T-cell (primary cell): Measurements from ENCODE around the gene SPECC1. TPM values are rescaled to one million over a fixed set of nuclear protein-coding genes. Genes with fewer than 3 reads are reported as not detected.
"Not testable (repeated sequence)": the region's sequence is repeated elsewhere in the genome, so short reads cannot be mapped to it uniquely, and the experiment has no call there.

Experiments used
- ATAC-seq, 4 experiments: fragments of 200-7000 bp in 3 of 4; fragments of 150-1000 bp in 1 of 4; cut with Tn5 transposase; replicated peaks in 1 of 4; 1 replicate in 3 of 4; 2 replicates in 1 of 4; pipeline ENCODE4 v1.10.0; 2021; ENCODE audit warnings: moderate library complexity in 3 of 4, mild to moderate bottlenecking in 2 of 4, moderate number of reproducible peaks in 1 of 4
- CTCF ChIA-PET, 2 donors: fragments of 300-600 bp; sonication (Branson Sonifier 250); formaldehyde crosslinking; loops; one replicate each; lab custom pipeline; 2022; ENCODE audit warnings: antibody characterized with exemption in 2 of 2; lab: Charles Lee
- POLR2A ChIA-PET, 2 donors: fragments of 300-600 bp; sonication (Branson Sonifier 250); formaldehyde crosslinking; loops; one replicate each; lab custom pipeline; 2022; ENCODE audit warnings: antibody characterized with exemption in 2 of 2; lab: Charles Lee
- DNase-seq, 35 experiments: peaks; one replicate each; pipeline versions ENCODE4 v3.0.0 to v3.0.0-alpha.2; 2013 to 2023
- H3K27ac ChIP-seq: one replicate; pipeline ENCODE4 v1.5.1; 2013; ENCODE audit warnings: low read length
- H3K27me3 ChIP-seq, 2 experiments: replicated peaks in 1 of 2; 1 replicate in 1 of 2; 2 replicates in 1 of 2; pipeline versions ENCODE4 v1.6.1 to v1.7.0; 2013; ENCODE audit warnings: low read length in 1 of 2, mixed read lengths in 1 of 2; ENCODE audit not compliant: control insufficient read depth in 2 of 2, insufficient read depth in 2 of 2; ENCODE audit errors: extremely low read depth in 1 of 2
- H3K36me3 ChIP-seq, 2 donors: 1 replicate in 1 of 2; 2 replicates in 1 of 2; pipeline versions ENCODE4 v1.6.1 to v1.7.0; 2013; ENCODE audit warnings: low read length in 1 of 2; ENCODE audit not compliant: control insufficient read depth in 2 of 2, insufficient read depth in 1 of 2; ENCODE audit errors: extremely low read depth in 1 of 2
- H3K4me1 ChIP-seq, 2 experiments: 1 replicate in 1 of 2; 2 replicates in 1 of 2; pipeline versions ENCODE4 v1.6.1 to v1.7.0; 2013; ENCODE audit warnings: low read length in 2 of 2, mixed read lengths in 1 of 2; ENCODE audit not compliant: insufficient read depth in 2 of 2, control insufficient read depth in 1 of 2; ENCODE audit errors: extremely low read depth in 1 of 2
- H3K4me3 ChIP-seq, 2 donors: 1 replicate in 1 of 2; 2 replicates in 1 of 2; pipeline versions ENCODE4 v1.5.1 to v1.7.0; 2013; ENCODE audit warnings: mild to moderate bottlenecking in 2 of 2, low read length in 1 of 2, moderate library complexity in 1 of 2; ENCODE audit not compliant: control insufficient read depth in 1 of 2; ENCODE audit errors: extremely low read depth in 1 of 2
- H3K9me3 ChIP-seq: 2 replicates; pipeline ENCODE4 v1.7.0; 2013
- H3K27ac Mint-ChIP-seq, 2 donors: one replicate each; pipeline ENCODE4 v1.8.0; 2020 to 2021; ENCODE audit warnings: mild to moderate bottlenecking in 2 of 2, mixed read lengths in 2 of 2
- H3K27me3 Mint-ChIP-seq, 2 donors: one replicate each; pipeline ENCODE4 v1.8.0; 2021 to 2022; ENCODE audit warnings: mixed read lengths in 2 of 2
- H3K36me3 Mint-ChIP-seq: one replicate; pipeline ENCODE4 v1.8.0; 2021; ENCODE audit warnings: mixed read lengths
- H3K4me1 Mint-ChIP-seq, 3 donors: one replicate each; pipeline ENCODE4 v1.8.0; 2020 to 2022; ENCODE audit warnings: mixed read lengths in 3 of 3, mild to moderate bottlenecking in 1 of 3
- H3K4me3 Mint-ChIP-seq, 3 donors: one replicate each; pipeline ENCODE4 v1.8.0; 2020 to 2022; ENCODE audit warnings: mild to moderate bottlenecking in 3 of 3, mixed read lengths in 3 of 3, moderate library complexity in 3 of 3
- H3K9me3 Mint-ChIP-seq, 3 donors: one replicate each; pipeline ENCODE4 v1.8.0; 2020 to 2022; ENCODE audit warnings: mixed read lengths in 3 of 3
- WGBS: methylation state at CpG from one replicate; pipeline ENCODE4 v1.1.5; 2013; ENCODE audit warnings: missing lambda C conversion rate; ENCODE audit not compliant: insufficient coverage; 5-methylcytosine and 5-hydroxymethylcytosine counted together
- total RNA-seq, 35 experiments: library from RNA in 6 of 35; stranded (reverse) in 6 of 35; fragments of 120-200 nt in 1 of 35; gene quantifications; one replicate each; pipeline versions ENCODE4 v1.2.1 to v1.2.4 and lab custom pipeline; 2013 to 2026

The SPECC1 gene
- total RNA-seq, 5 donors from 2014 or later (not counting 1 experiment from before 2014, with no cell fraction given) = 3.9 to 12.9 (median 6.0) TPM

DNA sequence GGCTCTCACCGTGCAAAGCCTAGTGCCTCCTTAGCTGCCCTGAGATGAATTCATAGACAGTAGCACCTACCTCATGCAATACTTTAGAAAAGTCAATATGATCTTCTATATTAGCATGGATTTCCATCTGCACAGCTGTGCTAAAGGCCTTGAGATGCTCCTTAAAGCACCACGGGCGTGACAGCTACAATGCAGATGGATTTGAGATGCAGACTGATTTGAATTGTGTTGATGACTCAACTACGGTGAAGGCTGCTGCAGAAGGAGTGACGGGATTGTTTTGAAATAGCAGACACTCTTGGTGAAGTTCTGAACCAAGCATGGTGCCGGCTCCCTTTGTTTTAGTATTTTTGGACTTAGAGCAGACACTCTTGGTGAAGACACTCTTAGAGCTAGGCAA lies 88.2 kb downstream of the SPECC1 start:
- H3K4me3 Mint-ChIP-seq = no peak overlapping the region
- Histone ChIP-seq H3K4me1 (no peaks in the 10 kb centered on the region), H3K27me3 (no peaks in the 10 kb centered on the region), H3K4me3 (no peak overlapping the region), H3K27ac (no peak overlapping the region), H3K36me3 (no peaks in the 10 kb centered on the region), H3K9me3 (no peaks in the 10 kb centered on the region)
- POLR2A ChIA-PET = no interaction called here
- DNase-seq (no peak), ATAC-seq (no peak)
- no peaks in the 10 kb centered on the region for H3K9me3 Mint-ChIP-seq
- 83% methylated on average over 6 of the region's 6 CpGs for WGBS
- H3K36me3 Mint-ChIP-seq = peaks cover 10% of the 10 kb centered on the region
- CTCF ChIA-PET = no interaction called here
- H3K27ac Mint-ChIP-seq = no peak overlapping the region
- H3K4me1 Mint-ChIP-seq = no peaks in the 10 kb centered on the region
- H3K27me3 Mint-ChIP-seq = no peaks in the 10 kb centered on the region

DNA sequence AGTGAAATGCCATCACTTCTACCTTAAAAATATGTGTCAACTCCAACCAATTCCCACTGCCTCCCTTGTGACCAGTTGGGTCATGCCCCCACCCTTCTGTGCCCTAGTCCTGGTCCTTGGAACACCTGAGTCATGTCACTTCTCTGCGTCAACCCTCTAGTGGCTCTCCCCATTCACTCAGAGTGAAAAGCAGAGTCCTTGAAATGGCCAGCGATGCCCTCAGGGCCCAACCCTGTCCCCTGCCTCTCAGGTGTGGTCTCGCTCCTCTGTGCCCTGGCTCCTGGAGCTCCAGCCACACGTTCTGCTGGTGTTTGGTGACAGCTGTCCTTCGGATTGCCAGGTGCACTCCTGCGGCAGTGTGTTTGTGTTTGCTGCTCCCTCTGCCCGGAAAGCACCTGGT lies 89.2 kb downstream of the SPECC1 start:
- Mint-ChIP-seq H3K4me1 (no peaks in the 10 kb centered on the region), H3K27ac (no peak overlapping the region), H3K27me3 (no peaks in the 10 kb centered on the region), H3K36me3 (peaks cover 10% of the 10 kb centered on the region), H3K9me3 (no peaks in the 10 kb centered on the region), H3K4me3 (no peak overlapping the region)
- CTCF ChIA-PET = no interaction called here
- 78% methylated on average over 7 of the region's 7 CpGs for WGBS
- H3K36me3 ChIP-seq = no peaks in the 10 kb centered on the region
- no peak for DNase-seq
- H3K9me3 ChIP-seq = no peaks in the 10 kb centered on the region
- H3K4me3 ChIP-seq = no peak overlapping the region
- no peaks in the 10 kb centered on the region for H3K4me1 ChIP-seq
- POLR2A ChIA-PET = no interaction called here
- no peak for ATAC-seq
- H3K27me3 ChIP-seq = no peaks in the 10 kb centered on the region
- no peak overlapping the region for H3K27ac ChIP-seq

DNA sequence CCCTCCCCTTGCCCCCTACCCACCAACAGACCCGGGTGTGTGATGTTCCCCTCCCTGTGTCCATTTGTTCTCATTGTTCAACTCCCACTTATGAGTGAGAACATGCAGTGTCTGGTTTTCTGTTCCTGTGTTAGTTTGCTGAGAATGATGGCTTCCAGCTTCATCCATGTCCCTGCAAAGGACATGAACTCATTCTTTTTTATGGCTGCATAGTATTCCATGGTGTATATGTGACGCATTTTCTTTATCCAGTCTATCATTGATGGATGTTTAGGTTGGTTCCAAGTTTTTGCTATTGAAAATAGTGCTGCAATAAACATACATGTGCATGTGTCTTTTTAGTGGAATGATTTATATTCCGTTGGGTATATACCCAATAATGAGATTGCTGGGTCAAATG lies 91.6 kb downstream of the SPECC1 start:
- H3K27me3 ChIP-seq, H3K27me3 Mint-ChIP-seq, H3K4me3 ChIP-seq, H3K4me3 Mint-ChIP-seq, H3K9me3 Mint-ChIP-seq, DNase-seq, POLR2A ChIA-PET, H3K36me3 ChIP-seq, H3K27ac Mint-ChIP-seq, ATAC-seq, H3K36me3 Mint-ChIP-seq, H3K27ac ChIP-seq, CTCF ChIA-PET, H3K9me3 ChIP-seq, H3K4me1 Mint-ChIP-seq, H3K4me1 ChIP-seq: not testable (repeated sequence)
- no CpG with 5 or more reads among the region's 3 CpGs for WGBS

DNA sequence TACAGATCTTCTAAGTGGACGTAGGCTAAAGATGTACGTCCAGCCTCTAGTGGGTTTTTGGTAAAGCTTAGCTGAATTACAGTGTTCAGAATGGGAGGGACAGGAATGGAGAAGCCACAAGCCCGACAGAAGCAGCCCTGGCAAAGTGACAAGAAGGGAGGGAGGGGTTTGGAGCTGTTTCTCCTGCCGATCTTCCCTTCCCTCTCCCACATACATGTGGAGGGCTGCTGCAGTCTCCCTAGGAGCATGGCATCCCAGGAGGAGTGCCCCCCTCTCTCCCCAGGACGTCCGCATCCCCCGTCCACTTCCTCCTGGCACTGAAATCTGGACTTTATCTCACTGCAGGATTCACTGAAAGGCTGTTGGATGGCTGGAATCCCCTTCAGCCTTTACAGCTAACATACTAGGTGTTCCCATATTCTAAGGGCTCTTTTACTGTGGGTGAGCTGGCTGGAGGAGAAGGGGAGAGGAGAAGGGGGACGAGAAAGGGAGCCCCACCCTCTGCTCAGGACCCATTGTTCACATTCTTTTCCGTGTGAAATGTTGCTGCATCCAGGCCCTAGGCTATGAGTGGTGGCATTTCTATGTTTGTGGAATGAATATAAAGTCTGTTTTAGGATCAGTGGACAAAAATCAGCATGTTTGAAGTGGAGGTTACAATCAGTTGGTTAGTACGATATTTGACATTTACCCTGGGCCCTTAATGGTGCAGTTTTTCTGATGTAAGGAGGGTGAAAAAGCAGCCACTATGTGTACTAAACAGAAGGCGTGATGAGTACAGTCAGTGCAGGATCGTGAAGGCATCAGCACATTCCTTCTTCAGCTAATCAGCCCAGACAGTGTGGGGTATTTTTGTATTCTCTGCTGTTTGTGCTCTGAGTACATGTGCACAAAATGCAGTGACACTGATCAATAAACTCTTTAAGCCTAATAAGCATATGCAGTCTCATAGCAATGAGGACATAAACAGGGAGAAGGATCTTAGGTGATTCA lies 94.6 kb downstream of the SPECC1 start:
- Mint-ChIP-seq H3K27me3 (peaks cover 1 to 3% of the 10 kb centered on the region in 2 donors), H3K4me3 (no peak overlapping the region), H3K36me3 (peaks cover 1% of the 10 kb centered on the region), H3K4me1 (no peaks in the 10 kb centered on the region), H3K9me3 (no peaks in the 10 kb centered on the region), H3K27ac (no peak overlapping the region)
- Histone ChIP-seq H3K27me3 (no peaks in the 10 kb centered on the region), H3K4me3 (no peak overlapping the region), H3K4me1 (no peaks in the 10 kb centered on the region), H3K36me3 (no peaks in the 10 kb centered on the region), H3K27ac (no peak overlapping the region), H3K9me3 (no peaks in the 10 kb centered on the region)
- POLR2A ChIA-PET = no interaction called here
- ATAC-seq = no peak
- CTCF ChIA-PET = interaction anchor here in 1 of 2 donors (0.6 kb wide), 1 partner anchor 14 kb away, joined by 4 read pairs; no protein-coding TSS in a partner anchor
- no peak for DNase-seq
- WGBS = 85% methylated on average over 6 of the region's 12 CpGs

DNA sequence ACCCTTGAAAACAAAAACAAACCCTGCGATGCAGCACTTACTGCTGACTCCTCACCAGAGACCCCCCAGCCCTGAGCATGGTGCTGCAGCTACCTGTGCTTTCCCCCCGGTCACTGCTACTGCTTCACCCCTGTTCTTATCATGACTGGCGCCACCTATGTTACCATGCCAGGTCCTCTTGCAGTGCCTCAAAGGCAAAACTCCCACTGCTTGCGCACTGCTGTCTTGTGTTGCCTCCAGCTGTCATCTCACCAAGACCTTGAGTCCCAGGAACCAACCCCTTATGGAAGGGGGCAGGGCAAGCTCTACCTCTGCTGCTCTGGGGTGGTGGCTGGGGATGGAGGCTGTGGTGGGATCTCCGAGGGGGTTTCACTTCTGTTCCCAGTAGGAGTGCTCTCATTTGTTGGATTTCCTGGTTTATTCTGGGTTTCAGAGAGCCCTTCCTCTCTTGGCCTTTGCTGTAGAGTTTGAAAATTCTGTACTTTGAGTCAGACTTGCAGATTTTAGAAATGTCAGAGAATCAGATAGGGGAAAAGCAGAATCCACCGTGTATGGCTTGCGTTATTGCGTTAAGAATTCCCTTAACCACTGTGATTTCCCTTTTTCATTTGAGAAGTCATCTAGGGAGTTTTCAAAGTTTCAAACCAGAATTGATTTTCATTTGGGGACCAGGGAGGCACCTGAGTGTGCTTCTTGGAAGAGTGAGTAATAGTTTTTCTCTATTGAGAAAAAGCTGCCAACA lies 96.6 kb downstream of the SPECC1 start:
- no peaks in the 10 kb centered on the region for H3K4me1 Mint-ChIP-seq
- no peak overlapping the region for H3K27ac Mint-ChIP-seq
- POLR2A ChIA-PET = interaction anchor here in 1 of 2 donors (0.5 kb wide), 1 partner anchor 40 kb away, joined by 3 read pairs; no protein-coding TSS in a partner anchor
- H3K4me3 ChIP-seq = no peak overlapping the region
- ATAC-seq (no peak), DNase-seq (no peak)
- H3K4me1 ChIP-seq = no peaks in the 10 kb centered on the region
- no peak overlapping the region for H3K4me3 Mint-ChIP-seq
- CTCF ChIA-PET = no interaction called here
- H3K9me3 ChIP-seq = no peaks in the 10 kb centered on the region
- H3K27me3 ChIP-seq = no peaks in the 10 kb centered on the region
- no peaks in the 10 kb centered on the region for H3K36me3 Mint-ChIP-seq
- no peaks in the 10 kb centered on the region for H3K36me3 ChIP-seq
- WGBS = 92% methylated on average over 3 of the region's 8 CpGs
- H3K27me3 Mint-ChIP-seq = peaks cover 1 to 7% of the 10 kb centered on the region in 2 donors
- no peak overlapping the region for H3K27ac ChIP-seq
- H3K9me3 Mint-ChIP-seq = no peaks in the 10 kb centered on the region

DNA sequence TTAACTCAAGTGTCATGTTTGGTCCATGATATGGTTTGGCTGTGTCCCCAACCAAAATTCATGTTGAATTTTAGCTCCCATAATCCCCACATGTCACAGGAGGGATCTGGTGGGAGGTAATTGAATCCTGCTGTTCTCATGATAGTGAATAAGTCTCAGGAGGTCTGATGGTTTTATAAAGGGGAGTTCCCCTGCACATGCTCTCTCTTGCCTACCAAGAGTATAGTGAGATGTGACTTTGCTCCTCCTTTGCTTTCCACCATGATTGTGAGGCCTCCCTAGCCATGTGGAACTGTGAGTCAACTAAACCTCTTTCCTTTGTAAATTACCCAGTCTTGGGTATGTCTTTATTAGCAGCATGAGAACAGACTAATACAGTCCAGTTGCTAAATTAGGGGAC lies 97.3 kb downstream of the SPECC1 start:
- H3K4me1 Mint-ChIP-seq, H3K27me3 ChIP-seq, H3K4me1 ChIP-seq, DNase-seq, H3K36me3 Mint-ChIP-seq, H3K4me3 ChIP-seq, H3K27me3 Mint-ChIP-seq, POLR2A ChIA-PET, H3K9me3 ChIP-seq, ATAC-seq, CTCF ChIA-PET, H3K9me3 Mint-ChIP-seq, H3K27ac Mint-ChIP-seq, H3K36me3 ChIP-seq, H3K27ac ChIP-seq, H3K4me3 Mint-ChIP-seq: not testable (repeated sequence)
